ENCODE results near the gene PSMD2. TPM values are rescaled to one million over a fixed set of nuclear protein-coding genes. Genes with fewer than 3 reads are reported as not detected.

Gene PSMD2
- total RNA-seq, 4 donors from 2014 or later: 136 to 320 (median 244) TPM

DNA sequence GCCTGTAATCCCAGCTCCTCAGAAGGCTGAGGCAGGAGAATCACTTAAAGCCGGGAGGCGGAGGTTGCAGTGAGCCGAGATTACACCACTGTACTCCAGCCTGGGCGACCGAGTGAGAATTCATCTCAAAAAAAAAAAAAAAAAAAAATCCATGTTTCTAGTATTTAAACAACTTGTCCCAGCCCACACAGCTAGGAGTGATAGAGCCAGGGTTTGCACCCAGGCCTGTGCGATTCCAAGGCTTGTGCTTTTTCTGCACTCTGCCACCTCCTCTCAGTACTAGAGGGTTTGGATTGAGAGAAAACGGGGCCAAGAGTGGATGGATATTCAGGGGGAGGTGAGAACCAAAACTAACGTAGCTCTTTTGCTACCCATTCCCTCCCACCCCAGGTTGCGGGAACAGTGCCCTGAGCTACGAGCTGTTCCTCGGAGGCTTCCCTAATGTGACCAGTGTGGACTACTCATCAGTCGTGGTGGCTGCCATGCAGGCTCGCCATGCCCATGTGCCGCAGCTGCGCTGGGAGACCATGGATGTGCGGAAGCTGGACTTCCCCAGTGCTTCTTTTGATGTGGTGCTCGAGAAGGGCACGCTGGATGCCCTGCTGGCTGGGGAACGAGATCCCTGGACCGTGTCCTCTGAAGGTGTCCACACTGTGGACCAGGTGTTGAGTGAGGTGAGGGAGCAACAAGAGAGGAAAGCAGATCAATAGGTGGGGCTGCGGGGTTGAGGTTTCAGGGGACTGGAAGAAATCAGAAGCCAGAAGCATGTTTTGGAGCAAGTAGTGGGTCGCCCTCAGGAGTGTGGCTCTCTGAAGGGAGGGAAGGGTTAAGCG lies 41.7 kb upstream of the PSMD2 start:
- Histone ChIP-seq H3K4me3 (replicated peaks in 1 of 3) (no peak overlapping the region), H3K27me3 (peaks cover 19% of the 10 kb centered on the region), H3K9me3 (no peaks in the 10 kb centered on the region), H3K4me1 (peaks cover 28 to 40% of the 10 kb centered on the region in 2 donors), H3K36me3 (peaks cover 0 to 3% of the 10 kb centered on the region in 2 donors), H3K27ac (no peak overlapping the region)
- DNase-seq: no peak
- TF ChIP-seq, protein P1, sequence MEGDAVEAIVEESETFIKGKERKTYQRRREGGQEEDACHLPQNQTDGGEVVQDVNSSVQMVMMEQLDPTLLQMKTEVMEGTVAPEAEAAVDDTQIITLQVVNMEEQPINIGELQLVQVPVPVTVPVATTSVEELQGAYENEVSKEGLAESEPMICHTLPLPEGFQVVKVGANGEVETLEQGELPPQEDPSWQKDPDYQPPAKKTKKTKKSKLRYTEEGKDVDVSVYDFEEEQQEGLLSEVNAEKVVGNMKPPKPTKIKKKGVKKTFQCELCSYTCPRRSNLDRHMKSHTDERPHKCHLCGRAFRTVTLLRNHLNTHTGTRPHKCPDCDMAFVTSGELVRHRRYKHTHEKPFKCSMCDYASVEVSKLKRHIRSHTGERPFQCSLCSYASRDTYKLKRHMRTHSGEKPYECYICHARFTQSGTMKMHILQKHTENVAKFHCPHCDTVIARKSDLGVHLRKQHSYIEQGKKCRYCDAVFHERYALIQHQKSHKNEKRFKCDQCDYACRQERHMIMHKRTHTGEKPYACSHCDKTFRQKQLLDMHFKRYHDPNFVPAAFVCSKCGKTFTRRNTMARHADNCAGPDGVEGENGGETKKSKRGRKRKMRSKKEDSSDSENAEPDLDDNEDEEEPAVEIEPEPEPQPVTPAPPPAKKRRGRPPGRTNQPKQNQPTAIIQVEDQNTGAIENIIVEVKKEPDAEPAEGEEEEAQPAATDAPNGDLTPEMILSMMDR (IDR thresholded peaks at IDR 0.05): no peak
- TF ChIP-seq POLR2A (IDR thresholded peaks at IDR 0.05): no peak
- intact Hi-C loops (cut with DNase I): no loop called here
- WGBS, 2 donors: 92 to 94% methylated on average over 22 to 23 of the region's 23 CpGs

DNA sequence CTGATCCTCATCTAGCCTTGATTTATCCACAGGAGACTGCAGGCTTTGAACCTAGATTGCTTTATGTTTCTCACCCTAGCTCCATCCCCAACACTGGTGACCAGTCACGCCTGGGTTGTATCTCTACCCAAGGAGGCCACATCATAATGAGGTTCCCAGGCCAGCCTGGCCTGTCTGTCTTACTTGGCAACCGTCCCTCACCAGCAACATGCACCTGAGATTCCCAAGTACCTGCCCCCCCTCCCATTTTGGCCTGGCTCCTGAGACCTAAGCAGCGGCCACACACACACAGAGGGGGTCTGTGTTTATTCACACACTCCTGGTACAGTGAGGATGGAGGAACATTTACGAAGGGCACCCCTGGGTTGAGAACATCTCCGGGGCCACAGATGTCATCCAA lies 40.1 kb upstream of the PSMD2 start:
- DNase-seq: no peak
- H3K4me3 ChIP-seq (replicated peaks in 1 of 3): no peak overlapping the region
- H3K27me3 ChIP-seq: peaks cover 28% of the 10 kb centered on the region
- H3K4me1 ChIP-seq: peaks cover 23 to 32% of the 10 kb centered on the region in 2 donors
- no peak overlapping the region for H3K27ac ChIP-seq
- WGBS, 2 donors: 85 to 88% methylated on average over 5 of the region's 5 CpGs
- H3K36me3 ChIP-seq: peaks cover 0 to 3% of the 10 kb centered on the region in 2 donors
- TF ChIP-seq, protein P1 (IDR thresholded peaks at IDR 0.05): no peak
- TF ChIP-seq POLR2A (IDR thresholded peaks at IDR 0.05): no peak
- intact Hi-C loops (cut with DNase I): no loop called here
- H3K9me3 ChIP-seq: no peaks in the 10 kb centered on the region

DNA sequence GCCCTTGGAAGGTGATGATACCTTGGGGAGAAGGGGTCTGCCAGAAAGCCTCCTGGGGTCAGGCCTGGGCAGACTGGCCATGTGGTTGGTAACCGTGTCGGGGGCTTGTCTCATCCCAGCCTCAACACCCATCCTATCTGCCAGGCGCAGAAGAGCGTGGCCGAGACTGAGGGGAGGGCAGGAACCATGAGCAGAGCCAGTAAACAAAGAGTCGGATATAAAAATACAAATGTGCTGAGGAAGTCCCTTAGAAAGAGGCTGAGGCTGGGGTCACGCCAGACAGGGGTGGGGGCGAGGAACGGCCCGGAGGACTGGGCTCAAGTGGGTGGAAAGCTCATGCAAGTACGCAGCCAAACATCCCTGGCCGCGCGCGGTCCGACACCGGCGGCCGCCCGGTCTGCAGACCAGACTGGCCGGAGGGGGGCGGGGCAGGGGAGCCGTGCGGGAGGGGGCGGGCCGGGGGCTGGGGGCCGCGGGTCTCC lies 39.6 kb upstream of the PSMD2 start:
- intact Hi-C loops (cut with DNase I): no loop called here

DNA sequence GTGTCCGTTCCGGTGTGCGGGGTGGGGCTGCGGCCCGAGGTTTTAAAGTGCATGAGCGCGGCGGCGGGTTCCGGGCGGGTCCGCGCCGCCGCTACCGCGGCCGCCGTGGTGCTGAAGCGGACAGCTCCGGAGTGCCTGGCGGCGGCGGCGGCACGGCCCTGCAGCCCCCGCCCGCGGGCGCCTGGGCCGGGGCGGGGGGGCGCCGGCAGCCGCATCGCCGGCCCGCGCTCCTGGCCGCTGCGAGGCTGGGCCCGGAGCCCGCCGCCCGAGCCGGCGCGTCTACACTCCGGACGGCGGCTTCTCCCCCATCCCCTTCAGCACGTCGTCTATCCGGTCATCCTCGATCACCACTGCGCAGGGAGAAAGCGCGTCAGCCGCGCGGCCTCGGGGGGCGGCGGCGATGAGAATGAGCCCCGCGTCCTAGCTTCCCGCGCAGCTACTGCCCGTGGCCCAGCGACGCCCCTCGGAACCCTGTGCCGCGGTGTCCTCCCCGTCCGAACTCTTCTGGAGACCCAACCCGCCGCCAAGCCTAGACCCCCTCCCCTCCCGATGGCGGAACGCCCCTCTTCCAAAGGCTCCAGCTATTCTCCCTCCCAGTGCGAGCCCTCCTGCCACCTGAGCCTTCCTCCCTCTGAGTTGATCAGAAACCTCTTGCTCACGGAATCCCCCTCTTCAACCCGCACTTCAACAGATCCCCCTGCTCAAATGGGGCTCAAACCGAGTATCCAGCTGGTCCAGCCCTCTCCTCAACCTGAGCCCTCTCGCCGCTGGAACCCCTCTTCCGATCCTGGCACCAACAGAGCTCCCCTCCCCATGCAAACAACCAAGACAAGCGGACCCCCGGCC lies 38.9 kb upstream of the PSMD2 start:
- H3K4me1 ChIP-seq: peaks cover 23 to 30% of the 10 kb centered on the region in 2 donors
- WGBS, 2 donors: 3 to 5% methylated on average over 15 to 39 of the region's 91 CpGs
- peak; percentile 33 to 48 for DNase-seq
- peak overlapping the region in 1 of 3 donors; percentile 26 for H3K4me3 ChIP-seq (replicated peaks in 1 of 3)
- TF ChIP-seq, protein P1 (IDR thresholded peaks at IDR 0.05): no peak
- TF ChIP-seq POLR2A (IDR thresholded peaks at IDR 0.05): no peak
- H3K9me3 ChIP-seq: no peaks in the 10 kb centered on the region
- intact Hi-C loops (cut with DNase I): no loop called here
- peaks cover 0 to 3% of the 10 kb centered on the region in 2 donors for H3K36me3 ChIP-seq
- peaks cover 28% of the 10 kb centered on the region for H3K27me3 ChIP-seq
- no peak overlapping the region for H3K27ac ChIP-seq

More for the DNA sequence above, 39.6 kb upstream of the PSMD2 start:
- Histone ChIP-seq H3K27ac (no peak overlapping the region), H3K4me3 (replicated peaks in 1 of 3) (no peak overlapping the region), H3K27me3 (peaks cover 28% of the 10 kb centered on the region), H3K36me3 (peaks cover 0 to 3% of the 10 kb centered on the region in 2 donors), H3K9me3 (no peaks in the 10 kb centered on the region), H3K4me1 (peaks cover 23 to 30% of the 10 kb centered on the region in 2 donors)
- DNase-seq: no peak
- WGBS, 2 donors: 24 to 27% methylated on average over 15 to 16 of the region's 28 CpGs
- no peak for TF ChIP-seq POLR2A (IDR thresholded peaks at IDR 0.05)
- TF ChIP-seq, protein P1 (IDR thresholded peaks at IDR 0.05): no peak

Measured in thyroid gland (tissue), 4 donors.